Kidney (tissue), 14 donors: ENCODE measurements around the gene FASTK. TPM values are rescaled to one million over a fixed set of nuclear protein-coding genes. Genes with fewer than 3 reads are reported as not detected.

ENCODE experiments used
- DNase-seq, 5 donors: peaks; one replicate each; pipeline ENCODE4 v3.0.0-alpha.2; 2013 to 2020
- FAIRE-seq: peaks from 2 replicates; lab custom pipeline; 2012; peaks lifted over from hg19 to GRCh38; lab: Jason Lieb, UNC
- H3K27ac ChIP-seq, 2 donors: one replicate each; pipeline ENCODE4 v1.7.0; 2013; ENCODE audit warnings: low read depth in 2 of 2, low read length in 2 of 2, inconsistent platforms in 1 of 2
- H3K27me3 ChIP-seq: one replicate; pipeline ENCODE4 v1.7.1; 2013; ENCODE audit warnings: low read length, inconsistent platforms; ENCODE audit not compliant: control insufficient read depth, insufficient read depth
- H3K36me3 ChIP-seq, 3 donors: one replicate each; pipeline versions ENCODE4 v1.7.0 to v1.7.1; 2013; ENCODE audit warnings: low read length in 3 of 3, control low read depth in 1 of 3, inconsistent platforms in 1 of 3; ENCODE audit not compliant: insufficient read depth in 3 of 3, control insufficient read depth in 2 of 3
- H3K4me1 ChIP-seq, 3 donors: one replicate each; pipeline versions ENCODE4 v1.7.0 to v1.7.1; 2013; ENCODE audit warnings: low read length in 3 of 3, inconsistent platforms in 1 of 3, low read depth in 1 of 3; ENCODE audit not compliant: control insufficient read depth in 2 of 3, insufficient read depth in 2 of 3
- H3K4me3 ChIP-seq, 3 donors: one replicate each; pipeline versions ENCODE4 v1.7.0 to v1.8.1; 2013; ENCODE audit warnings: low read length in 3 of 3, control low read depth in 1 of 3, inconsistent platforms in 1 of 3
- H3K9ac ChIP-seq, 3 donors: one replicate each; pipeline versions ENCODE4 v1.7.0 to v1.7.1; 2013; ENCODE audit warnings: low read length in 3 of 3, control low read depth in 1 of 3, inconsistent platforms in 1 of 3
- H3K9me3 ChIP-seq, 3 donors: one replicate each; pipeline versions ENCODE4 v1.7.0 to v1.7.1; 2013; ENCODE audit warnings: low read length in 3 of 3, control low read depth in 1 of 3, inconsistent platforms in 1 of 3; ENCODE audit not compliant: control insufficient read depth in 2 of 3, insufficient read depth in 1 of 3
- intact Hi-C: fragments of 100-400 bp; cut with DNase I; formaldehyde crosslinking; loops from one replicate; pipeline ENCODE4 v1.11.1; 2022
- polyA plus RNA-seq: library from polyadenylated mRNA; stranded (reverse); fragments of 350-450 nt; fragmentation: Illumina TruSeq; extraction: RNeasy Lipid Tissue Mini Kit (QIAGEN cat#74804); gene quantifications from one replicate; pipeline ENCODE4 v1.2.3, GENCODE V29; 2014; ENCODE audit warnings: low read depth, low replicate concordance; ENCODE audit not compliant: insufficient read depth
- total RNA-seq: library from RNA; stranded (reverse); fragmentation: NEBNext Ultra II Directional; extraction: Animal tissue kit (Norgen Biotek cat#: 25700); gene quantifications from one replicate; pipeline ENCODE4 v1.2.1, GENCODE V29; 2021
- TF ChIP-seq, protein P1 (sequence below): IDR thresholded peaks from 3 replicates; pipeline ENCODE4 v1.5.1; 2012; ENCODE audit warnings: mild to moderate bottlenecking, moderate library complexity, borderline replicate concordance; ENCODE audit not compliant: insufficient read depth; ENCODE audit errors: extremely low read depth
- donor health status: control.
- donor health status: control.
- donor health status: control.
- donor health status: control.
- donor health status: control.
- donor health status: DM: yes; HTN: yes; CAD: no.
- donor health status: Normal renal cell carcinoma (clear cell type).

Gene FASTK
- total and polyA plus RNA-seq, 2 donors from 2014 or later: 71.2 to 116 TPM

DNA sequence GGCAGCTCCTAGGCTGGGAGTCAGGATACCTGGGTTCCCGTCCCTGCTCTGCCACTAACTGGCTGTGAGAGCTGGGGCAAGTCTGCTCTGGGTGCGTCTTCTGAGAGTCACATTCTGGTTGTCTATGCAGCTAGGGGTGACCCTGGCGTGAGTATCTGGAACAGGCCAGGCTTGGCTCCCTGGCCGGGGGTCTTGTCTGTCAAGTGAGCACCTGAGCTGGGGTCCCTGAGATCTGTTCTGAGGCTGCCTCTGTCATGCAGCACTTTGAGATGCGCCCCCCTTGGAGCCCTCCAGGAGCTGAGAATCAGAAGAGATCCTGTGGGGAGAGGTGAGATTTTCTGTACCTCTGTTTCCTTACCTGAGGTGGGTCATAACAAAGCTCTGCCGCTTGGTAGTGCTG is 13.1 kb upstream of the FASTK start:
- Histone ChIP-seq H3K9me3 (no peaks in the 10 kb centered on the region), H3K27me3 (no peaks in the 10 kb centered on the region), H3K4me3 (no peak overlapping the region), H3K9ac (no peak overlapping the region), H3K36me3 (no peaks in the 10 kb centered on the region), H3K27ac (no peak overlapping the region), H3K4me1 (peaks cover 0 to 11% (median 10%) of the 10 kb centered on the region in 3 donors)
- intact Hi-C loops: no loop called here
- peak in 1 of 5 donors; percentile 58 for DNase-seq
- no peak for FAIRE-seq
- TF ChIP-seq, protein P1, sequence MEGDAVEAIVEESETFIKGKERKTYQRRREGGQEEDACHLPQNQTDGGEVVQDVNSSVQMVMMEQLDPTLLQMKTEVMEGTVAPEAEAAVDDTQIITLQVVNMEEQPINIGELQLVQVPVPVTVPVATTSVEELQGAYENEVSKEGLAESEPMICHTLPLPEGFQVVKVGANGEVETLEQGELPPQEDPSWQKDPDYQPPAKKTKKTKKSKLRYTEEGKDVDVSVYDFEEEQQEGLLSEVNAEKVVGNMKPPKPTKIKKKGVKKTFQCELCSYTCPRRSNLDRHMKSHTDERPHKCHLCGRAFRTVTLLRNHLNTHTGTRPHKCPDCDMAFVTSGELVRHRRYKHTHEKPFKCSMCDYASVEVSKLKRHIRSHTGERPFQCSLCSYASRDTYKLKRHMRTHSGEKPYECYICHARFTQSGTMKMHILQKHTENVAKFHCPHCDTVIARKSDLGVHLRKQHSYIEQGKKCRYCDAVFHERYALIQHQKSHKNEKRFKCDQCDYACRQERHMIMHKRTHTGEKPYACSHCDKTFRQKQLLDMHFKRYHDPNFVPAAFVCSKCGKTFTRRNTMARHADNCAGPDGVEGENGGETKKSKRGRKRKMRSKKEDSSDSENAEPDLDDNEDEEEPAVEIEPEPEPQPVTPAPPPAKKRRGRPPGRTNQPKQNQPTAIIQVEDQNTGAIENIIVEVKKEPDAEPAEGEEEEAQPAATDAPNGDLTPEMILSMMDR: no peak

DNA sequence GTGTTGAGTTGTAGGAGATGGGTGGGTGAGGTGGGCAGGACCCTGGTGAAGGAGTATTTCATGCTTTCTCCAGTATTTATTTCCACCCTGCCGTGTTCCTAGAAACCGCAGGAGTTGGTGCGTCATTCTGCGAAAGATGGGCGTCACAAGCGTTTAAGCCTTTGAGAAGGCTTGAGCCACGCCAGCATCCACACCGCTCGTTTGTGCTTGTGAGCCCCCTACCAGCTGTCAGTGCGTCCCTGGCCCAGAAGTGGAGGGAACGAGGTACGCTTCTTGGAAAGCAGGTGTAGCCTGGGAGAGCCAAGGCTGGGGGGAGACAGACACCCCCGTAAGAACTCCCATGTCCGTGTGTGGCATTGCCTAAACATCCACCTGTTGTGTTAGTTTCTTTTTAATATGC is 11.4 kb upstream of the FASTK start:
- H3K27me3 ChIP-seq: no peaks in the 10 kb centered on the region
- TF ChIP-seq, protein P1: no peak
- H3K36me3 ChIP-seq: no peaks in the 10 kb centered on the region
- no peaks in the 10 kb centered on the region for H3K9me3 ChIP-seq
- intact Hi-C loops: no loop called here
- FAIRE-seq (no peak), DNase-seq (peak in 1 of 5 donors; percentile 67)
- H3K27ac ChIP-seq: no peak overlapping the region
- no peak overlapping the region for H3K9ac ChIP-seq
- peaks cover 0 to 21% (median 20%) of the 10 kb centered on the region in 3 donors for H3K4me1 ChIP-seq
- no peak overlapping the region for H3K4me3 ChIP-seq

DNA sequence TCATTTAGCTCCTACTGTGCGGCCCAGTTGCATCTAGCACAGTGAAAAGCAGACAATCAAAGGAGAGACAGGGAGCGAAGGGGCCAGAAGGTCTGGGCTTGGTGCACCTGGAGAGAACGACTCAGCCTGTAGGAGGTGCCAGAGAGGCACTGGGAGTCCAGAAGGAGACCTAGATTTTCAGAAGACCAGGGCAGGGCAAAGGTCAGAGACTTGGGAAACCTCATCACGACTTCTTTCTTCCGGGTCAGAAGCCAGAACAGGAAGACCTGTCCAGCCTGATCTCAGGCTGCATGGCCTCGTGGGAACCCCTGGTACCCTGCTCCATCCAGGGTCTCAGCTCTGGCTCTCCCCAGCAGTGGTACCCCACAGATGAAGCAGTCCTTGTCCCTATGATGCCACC is 10.8 kb upstream of the FASTK start:
- H3K27me3 ChIP-seq: no peaks in the 10 kb centered on the region
- no peak overlapping the region for H3K4me3 ChIP-seq
- H3K9ac ChIP-seq: no peak overlapping the region
- H3K36me3 ChIP-seq: no peaks in the 10 kb centered on the region
- intact Hi-C loops: no loop called here
- TF ChIP-seq, protein P1: peak; percentile 16
- H3K27ac ChIP-seq: no peak overlapping the region
- no peak for FAIRE-seq
- no peaks in the 10 kb centered on the region for H3K9me3 ChIP-seq
- peaks cover 0 to 21% (median 20%) of the 10 kb centered on the region in 3 donors for H3K4me1 ChIP-seq
- DNase-seq: no peak

DNA sequence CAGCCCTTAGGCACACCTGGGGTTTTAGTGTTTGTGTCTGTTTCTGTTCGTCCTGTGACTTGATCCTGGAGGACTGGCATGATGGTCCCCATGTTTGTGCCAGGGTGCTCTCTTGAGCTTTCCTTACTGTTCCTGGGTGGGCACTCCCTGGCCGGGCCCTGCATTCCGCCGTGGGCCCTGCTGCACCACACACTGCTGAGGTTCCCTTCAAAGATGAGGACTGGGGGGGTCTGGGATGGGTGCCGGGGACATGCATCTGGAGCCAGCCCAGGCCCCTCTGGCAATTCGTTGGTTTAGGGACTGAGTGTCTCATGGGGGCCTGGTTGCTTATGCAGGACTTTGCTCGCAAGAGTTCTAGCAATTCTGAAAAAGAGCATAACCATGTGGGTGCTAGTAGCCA is 10.4 kb upstream of the FASTK start:
- Histone ChIP-seq H3K9ac (no peak overlapping the region), H3K36me3 (no peaks in the 10 kb centered on the region), H3K27ac (no peak overlapping the region), H3K4me3 (no peak overlapping the region), H3K4me1 (peaks cover 0 to 21% (median 20%) of the 10 kb centered on the region in 3 donors), H3K27me3 (no peaks in the 10 kb centered on the region), H3K9me3 (no peaks in the 10 kb centered on the region)
- TF ChIP-seq, protein P1: no peak
- FAIRE-seq (no peak), DNase-seq (peak in 1 of 5 donors; percentile 55)
- intact Hi-C loops: no loop called here
